GM23338 (cell line): ENCODE results near the gene ZNF841. TPM values are rescaled to one million over a fixed set of nuclear protein-coding genes. Genes with fewer than 3 reads are reported as not detected.
A peak's percentile ranks its signal among the peaks of the same experiment; 100 is the strongest.

Source experiments
- ATAC-seq: fragments of 200-7000 bp; cut with Tn5 transposase; 3 replicates; pipeline ENCODE4 v1.9.1; 2020
- DNase-seq: peaks from one replicate; pipeline ENCODE4 v3.0.0-alpha.2; 2015; ENCODE audit warnings: low spot score
- H2AFZ ChIP-seq: fragments of 200-600 bp; sonication (generic); 2 replicates; pipeline ENCODE4 v1.8.0; 2016; ENCODE audit warnings: antibody characterized with exemption, mild to moderate bottlenecking, moderate library complexity
- H3F3A ChIP-seq: fragments of 200-600 bp; sonication (generic); replicated peaks from 2 replicates; pipeline ENCODE4 v1.8.0; 2017; ENCODE audit warnings: antibody characterized with exemption, mixed run types, low read depth
- H3K27ac ChIP-seq: fragments of 200-600 bp; sonication (generic); 2 replicates; pipeline ENCODE4 v1.6.1; 2016; ENCODE audit warnings: low read depth
- H3K27me3 ChIP-seq: fragments of 200-600 bp; sonication (generic); 2 replicates; pipeline ENCODE4 v1.8.0; 2016; ENCODE audit warnings: mild to moderate bottlenecking, mixed run types, moderate library complexity; ENCODE audit not compliant: insufficient read depth
- H3K36me3 ChIP-seq: fragments of 200-600 bp; sonication (generic); 2 replicates; pipeline ENCODE4 v1.8.0; 2016; ENCODE audit warnings: mild to moderate bottlenecking; ENCODE audit not compliant: insufficient read depth
- H3K4me1 ChIP-seq: fragments of 200-600 bp; sonication (generic); 2 replicates; pipeline ENCODE4 v1.8.0; 2016; ENCODE audit warnings: mild to moderate bottlenecking, moderate library complexity; ENCODE audit not compliant: insufficient read depth
- H3K4me2 ChIP-seq: fragments of 200-600 bp; sonication (generic); 2 replicates; pipeline ENCODE4 v1.7.1; 2017; ENCODE audit warnings: mixed run types
- H3K4me3 ChIP-seq: fragments of 200-600 bp; sonication (generic); 2 replicates; pipeline ENCODE4 v1.6.1; 2016; ENCODE audit warnings: mixed run types
- H3K79me2 ChIP-seq: fragments of 200-600 bp; sonication (generic); replicated peaks from 2 replicates; pipeline ENCODE4 v1.8.0; 2017; ENCODE audit warnings: mild to moderate bottlenecking; ENCODE audit not compliant: insufficient read depth
- H3K9me2 ChIP-seq: fragments of 200-600 bp; sonication (generic); 2 replicates; pipeline ENCODE4 v1.8.0; 2017; ENCODE audit not compliant: insufficient read depth
- H4K20me1 ChIP-seq: fragments of 200-600 bp; sonication (generic); replicated peaks from 2 replicates; pipeline ENCODE4 v1.8.0; 2017; ENCODE audit warnings: mild to moderate bottlenecking; ENCODE audit not compliant: insufficient read depth
- H3K27ac Mint-ChIP-seq: 2 replicates; pipeline ENCODE4 v1.8.0; 2020; ENCODE audit warnings: inconsistent platforms, mild to moderate bottlenecking, moderate library complexity, mixed read lengths
- H3K27me3 Mint-ChIP-seq: 3 replicates; pipeline ENCODE4 v1.8.0; 2022; ENCODE audit warnings: low read depth, mild to moderate bottlenecking, moderate library complexity, mixed read lengths, inconsistent platforms; ENCODE audit not compliant: insufficient read depth, poor library complexity
- H3K36me3 Mint-ChIP-seq: 3 replicates; pipeline ENCODE4 v1.8.0; 2021; ENCODE audit warnings: low read depth, mild to moderate bottlenecking, inconsistent platforms, moderate library complexity, mixed read lengths
- H3K4me1 Mint-ChIP-seq: 3 replicates; pipeline ENCODE4 v1.8.0; 2020; ENCODE audit warnings: mild to moderate bottlenecking, inconsistent platforms, mixed read lengths
- H3K4me3 Mint-ChIP-seq: 3 replicates; pipeline ENCODE4 v1.8.0; 2021; ENCODE audit warnings: moderate library complexity, mild to moderate bottlenecking, inconsistent platforms, mixed read lengths
- H3K9me3 Mint-ChIP-seq: 3 replicates; pipeline ENCODE4 v1.8.0; 2020; ENCODE audit warnings: moderate library complexity, mild to moderate bottlenecking, inconsistent platforms, mixed read lengths
- CREB1 ChIP-seq: fragments of 250-450 bp; sonication (Bioruptor Pico); IDR thresholded peaks from 2 replicates; pipeline ENCODE4 v1.5.0; 2020; ENCODE audit warnings: low read depth, mild to moderate bottlenecking, moderate library complexity
- EZH2 ChIP-seq: fragments of 200-600 bp; sonication (generic); IDR thresholded peaks from one replicate; pipeline ENCODE4 v1.8.0; 2017; ENCODE audit warnings: antibody characterized with exemption, mild to moderate bottlenecking, low read depth; ENCODE audit not compliant: unreplicated experiment
- NANOG ChIP-seq: IDR thresholded peaks from 2 replicates; pipeline ENCODE4 v1.6.1; 2016; ENCODE audit warnings: antibody characterized with exemption, borderline replicate concordance
- POLR2AphosphoS5 ChIP-seq: IDR thresholded peaks from 2 replicates; pipeline ENCODE4 v1.6.1; 2016; ENCODE audit warnings: antibody characterized with exemption, low read depth
- REST ChIP-seq: IDR thresholded peaks from one replicate; pipeline ENCODE4 v1.6.1; 2018; ENCODE audit warnings: antibody characterized with exemption; ENCODE audit not compliant: unreplicated experiment
- STAT1 ChIP-seq: IDR thresholded peaks from one replicate; pipeline ENCODE4 v1.6.1; 2016; ENCODE audit warnings: antibody characterized with exemption; ENCODE audit not compliant: unreplicated experiment
- ZNF114 ChIP-seq: fragments of 250-450 bp; sonication (Bioruptor Pico); IDR thresholded peaks from 2 replicates; pipeline ENCODE4 v1.5.0; 2020; ENCODE audit warnings: mild to moderate bottlenecking, moderate library complexity
- ZNF331 ChIP-seq: fragments of 250-450 bp; sonication (Bioruptor Pico); IDR thresholded peaks from 2 replicates; pipeline ENCODE4 v1.5.0; 2020; ENCODE audit warnings: low read depth, mild to moderate bottlenecking, moderate library complexity
- polyA plus RNA-seq: library from polyadenylated mRNA; unstranded; fragments of >200 nt; fragmentation: Nextera tagmentation; extraction: Ambion mirVana; gene quantifications from 2 replicates; pipeline ENCODE4 v1.2.1, GENCODE V29; 2016
- total RNA-seq: library from RNA; depleted of rRNA; stranded (reverse); fragments of >200 nt; shearing (Covaris generic); gene quantifications from 2 replicates; pipeline ENCODE4 v1.2.3, GENCODE V29; 2014
- TF ChIP-seq, protein P1 (sequence below), 2 experiments: fragments of 200-600 bp in 1 of 2; sonication (generic) in 1 of 2; conservative IDR thresholded peaks; 2 replicates each; pipeline versions ENCODE4 v1.5.1 to v1.6.1; 2016 to 2017; ENCODE audit warnings: antibody characterized with exemption in 2 of 2, low read depth in 2 of 2, mild to moderate bottlenecking in 2 of 2, moderate library complexity in 1 of 2

ZNF841 gene
- total and polyA plus RNA-seq, 2 experiments from 2014 or later, result 5.3 to 12.8 TPM

GRCh38 chr19:52138278-52138982, 42.9 kb upstream of the ZNF841 start:
- ATAC-seq, result peak; percentile 81
- H3K79me2 ChIP-seq, result peaks cover 54% of the 10 kb centered on the region
- TF ChIP-seq, protein P1, sequence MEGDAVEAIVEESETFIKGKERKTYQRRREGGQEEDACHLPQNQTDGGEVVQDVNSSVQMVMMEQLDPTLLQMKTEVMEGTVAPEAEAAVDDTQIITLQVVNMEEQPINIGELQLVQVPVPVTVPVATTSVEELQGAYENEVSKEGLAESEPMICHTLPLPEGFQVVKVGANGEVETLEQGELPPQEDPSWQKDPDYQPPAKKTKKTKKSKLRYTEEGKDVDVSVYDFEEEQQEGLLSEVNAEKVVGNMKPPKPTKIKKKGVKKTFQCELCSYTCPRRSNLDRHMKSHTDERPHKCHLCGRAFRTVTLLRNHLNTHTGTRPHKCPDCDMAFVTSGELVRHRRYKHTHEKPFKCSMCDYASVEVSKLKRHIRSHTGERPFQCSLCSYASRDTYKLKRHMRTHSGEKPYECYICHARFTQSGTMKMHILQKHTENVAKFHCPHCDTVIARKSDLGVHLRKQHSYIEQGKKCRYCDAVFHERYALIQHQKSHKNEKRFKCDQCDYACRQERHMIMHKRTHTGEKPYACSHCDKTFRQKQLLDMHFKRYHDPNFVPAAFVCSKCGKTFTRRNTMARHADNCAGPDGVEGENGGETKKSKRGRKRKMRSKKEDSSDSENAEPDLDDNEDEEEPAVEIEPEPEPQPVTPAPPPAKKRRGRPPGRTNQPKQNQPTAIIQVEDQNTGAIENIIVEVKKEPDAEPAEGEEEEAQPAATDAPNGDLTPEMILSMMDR (conservative IDR thresholded peaks at IDR 0.05; ENCODE audit: low read depth in 2 of 2), result 0 out of 4 replicates have a peak, but pooled peaks of 1 of the 2 experiments have one; percentile 0
- TF ChIP-seq POLR2AphosphoS5 (peak; percentile 5), ZNF331 (CRISPR knock-in tag) (no peak)

GRCh38 chr19:52120286-52120685, 24.7 kb upstream of the ZNF841 start:
- peaks cover 99% of the 10 kb centered on the region for H3K36me3 Mint-ChIP-seq
- peaks cover 94% of the 10 kb centered on the region for H3K9me3 Mint-ChIP-seq
- Histone ChIP-seq H3K4me2 (no peak overlapping the region), H3K9me2 (no peaks in the 10 kb centered on the region), H3K27ac (no peak overlapping the region), H3K36me3 (peaks cover 95% of the 10 kb centered on the region), H3F3A (0 out of 2 replicates have a peak, but pooled peaks cover 7% of the 10 kb centered on the region), H3K4me3 (no peak overlapping the region), H2AFZ (no peak overlapping the region), H4K20me1 (no peaks in the 10 kb centered on the region), H3K79me2 (peaks cover 48% of the 10 kb centered on the region), H3K27me3 (no peaks in the 10 kb centered on the region), H3K4me1 (no peaks in the 10 kb centered on the region)
- DNase-seq (no peak), ATAC-seq (no peak)
- no peak overlapping the region for H3K4me3 Mint-ChIP-seq
- H3K27ac Mint-ChIP-seq, result no peak overlapping the region
- TF ChIP-seq STAT1 (no peak), CREB1 (CRISPR knock-in tag) (no peak), POLR2AphosphoS5 (no peak), ZNF331 (CRISPR knock-in tag) (no peak), REST (no peak), ZNF114 (CRISPR knock-in tag) (no peak), NANOG (no peak), EZH2 (no peak)
- H3K27me3 Mint-ChIP-seq, result peaks cover 5% of the 10 kb centered on the region
- no peaks in the 10 kb centered on the region for H3K4me1 Mint-ChIP-seq

More at GRCh38 chr19:52138278-52138982, 42.9 kb upstream of the ZNF841 start:
- H3K9me3 Mint-ChIP-seq, result peaks cover 39% of the 10 kb centered on the region
- peak overlapping the region; percentile 88 for H3K4me3 ChIP-seq
- peak; percentile 92 for DNase-seq
- peaks cover 6% of the 10 kb centered on the region for H3K27me3 Mint-ChIP-seq
- peaks cover 6% of the 10 kb centered on the region; the same call in 1 of the 2 replicates for H3F3A ChIP-seq
- H3K27ac Mint-ChIP-seq, result peak overlapping the region; percentile 99
- no peaks in the 10 kb centered on the region for H3K36me3 ChIP-seq
- H3K9me2 ChIP-seq, result no peaks in the 10 kb centered on the region
- peak overlapping the region; percentile 95 for H2AFZ ChIP-seq
- H3K4me1 Mint-ChIP-seq, result peaks cover 15% of the 10 kb centered on the region; the same call in 2 of the 3 replicates
- peak overlapping the region; percentile 96 for H3K27ac ChIP-seq
- H3K4me1 ChIP-seq, result peaks cover 8% of the 10 kb centered on the region; the same call in 1 of the 2 replicates
- no peaks in the 10 kb centered on the region for H3K27me3 ChIP-seq
- H3K36me3 Mint-ChIP-seq, result peaks cover 55% of the 10 kb centered on the region
- peak overlapping the region; percentile 96 for H3K4me3 Mint-ChIP-seq
- H4K20me1 ChIP-seq, result peaks cover 6% of the 10 kb centered on the region; the same call in 1 of the 2 replicates
- peak overlapping the region; percentile 92 for H3K4me2 ChIP-seq
